Measurements from ENCODE around the gene TNFSF8.

Gene TNFSF8

DNA sequence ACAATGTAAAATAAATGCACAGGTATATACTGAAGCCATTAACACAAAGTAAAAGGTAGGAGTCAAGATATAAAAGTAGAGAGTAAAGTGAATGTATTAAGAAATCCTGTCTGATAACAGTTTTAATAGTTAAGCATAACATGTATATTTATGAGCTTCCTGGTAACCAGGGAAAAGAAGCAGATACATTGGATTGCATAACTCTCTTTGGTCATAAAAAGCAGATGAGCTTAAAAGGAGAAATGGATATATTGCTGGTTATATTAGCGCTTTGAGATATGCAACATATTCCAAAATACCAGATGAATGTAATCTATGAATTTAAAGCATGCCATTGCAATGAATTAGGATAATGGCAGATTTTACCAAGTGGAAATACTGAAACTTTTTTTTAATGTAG lies 6.2 kb upstream of the TNFSF8 start:
- Histone ChIP-seq H3K9me3 (ENCODE audit: insufficient read depth, low read length) (no peaks in the 10 kb centered on the region), H3K27me3 (ENCODE audit: low read depth, low read length) (peaks cover 48% of the 10 kb centered on the region), H3K27ac (ENCODE audit: low read length) (no peak overlapping the region), H3K36me3 (replicated peaks; ENCODE audit: low read depth, low read length) (no peaks in the 10 kb centered on the region), H3K4me3 (ENCODE audit: low read length) (no peak overlapping the region), H3K4me2 (ENCODE audit: low read length) (no peak overlapping the region), H3K79me2 (ENCODE audit: low read length) (no peaks in the 10 kb centered on the region), H3K4me1 (ENCODE audit: low read length) (peaks cover 5% of the 10 kb centered on the region; the same call in 1 of the 2 replicates), H2AFZ (ENCODE audit: low read depth, low read length) (no peak overlapping the region), H4K20me1 (ENCODE audit: insufficient read depth, low read length) (no peaks in the 10 kb centered on the region), H3K9ac (ENCODE audit: low read length) (no peak overlapping the region)
- TF ChIP-seq, protein P1, sequence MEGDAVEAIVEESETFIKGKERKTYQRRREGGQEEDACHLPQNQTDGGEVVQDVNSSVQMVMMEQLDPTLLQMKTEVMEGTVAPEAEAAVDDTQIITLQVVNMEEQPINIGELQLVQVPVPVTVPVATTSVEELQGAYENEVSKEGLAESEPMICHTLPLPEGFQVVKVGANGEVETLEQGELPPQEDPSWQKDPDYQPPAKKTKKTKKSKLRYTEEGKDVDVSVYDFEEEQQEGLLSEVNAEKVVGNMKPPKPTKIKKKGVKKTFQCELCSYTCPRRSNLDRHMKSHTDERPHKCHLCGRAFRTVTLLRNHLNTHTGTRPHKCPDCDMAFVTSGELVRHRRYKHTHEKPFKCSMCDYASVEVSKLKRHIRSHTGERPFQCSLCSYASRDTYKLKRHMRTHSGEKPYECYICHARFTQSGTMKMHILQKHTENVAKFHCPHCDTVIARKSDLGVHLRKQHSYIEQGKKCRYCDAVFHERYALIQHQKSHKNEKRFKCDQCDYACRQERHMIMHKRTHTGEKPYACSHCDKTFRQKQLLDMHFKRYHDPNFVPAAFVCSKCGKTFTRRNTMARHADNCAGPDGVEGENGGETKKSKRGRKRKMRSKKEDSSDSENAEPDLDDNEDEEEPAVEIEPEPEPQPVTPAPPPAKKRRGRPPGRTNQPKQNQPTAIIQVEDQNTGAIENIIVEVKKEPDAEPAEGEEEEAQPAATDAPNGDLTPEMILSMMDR (IDR thresholded peaks at IDR 0.05; ENCODE audit: low read depth, low read length), result no peak
- TF ChIP-seq EZH2phosphoT487 (IDR thresholded peaks at IDR 0.05; ENCODE audit: low read depth), result no peak

DNA sequence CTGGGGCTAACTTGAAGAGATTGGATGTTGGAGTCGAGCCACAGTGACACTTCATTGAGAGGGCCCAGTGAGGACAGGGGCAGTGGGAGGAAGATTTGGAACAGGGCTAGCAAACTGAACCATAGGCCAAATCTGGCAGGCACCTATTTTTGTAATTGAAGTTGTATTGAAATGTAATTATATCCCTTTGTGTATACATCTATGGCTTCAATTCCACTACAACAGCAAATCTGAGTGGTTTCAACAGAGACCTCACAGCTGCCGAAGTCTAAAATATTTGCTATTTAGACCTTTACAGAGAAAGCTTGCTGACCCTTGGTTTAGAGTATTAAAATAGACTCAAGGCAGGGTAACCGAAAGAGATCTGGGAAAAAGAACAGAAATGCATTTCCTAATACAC lies 4.7 kb upstream of the TNFSF8 start:
- H3K4me3 ChIP-seq (ENCODE audit: low read length), result no peak overlapping the region
- H3K9me3 ChIP-seq (ENCODE audit: insufficient read depth, low read length), result no peaks in the 10 kb centered on the region
- no peak overlapping the region for H3K27ac ChIP-seq (ENCODE audit: low read length)
- H3K36me3 ChIP-seq (replicated peaks; ENCODE audit: low read depth, low read length), result no peaks in the 10 kb centered on the region
- peaks cover 5% of the 10 kb centered on the region; the same call in 1 of the 2 replicates for H3K4me1 ChIP-seq (ENCODE audit: low read length)
- H3K27me3 ChIP-seq (ENCODE audit: low read depth, low read length), result peaks cover 58% of the 10 kb centered on the region
- no peak overlapping the region for H2AFZ ChIP-seq (ENCODE audit: low read depth, low read length)
- H3K79me2 ChIP-seq (ENCODE audit: low read length), result no peaks in the 10 kb centered on the region
- TF ChIP-seq EZH2phosphoT487 (IDR thresholded peaks at IDR 0.05; ENCODE audit: low read depth), result no peak
- TF ChIP-seq, protein P1 (IDR thresholded peaks at IDR 0.05; ENCODE audit: low read depth, low read length), result no peak
- no peak overlapping the region for H3K9ac ChIP-seq (ENCODE audit: low read length)
- H4K20me1 ChIP-seq (ENCODE audit: insufficient read depth, low read length), result no peaks in the 10 kb centered on the region
- no peak overlapping the region for H3K4me2 ChIP-seq (ENCODE audit: low read length)

DNA sequence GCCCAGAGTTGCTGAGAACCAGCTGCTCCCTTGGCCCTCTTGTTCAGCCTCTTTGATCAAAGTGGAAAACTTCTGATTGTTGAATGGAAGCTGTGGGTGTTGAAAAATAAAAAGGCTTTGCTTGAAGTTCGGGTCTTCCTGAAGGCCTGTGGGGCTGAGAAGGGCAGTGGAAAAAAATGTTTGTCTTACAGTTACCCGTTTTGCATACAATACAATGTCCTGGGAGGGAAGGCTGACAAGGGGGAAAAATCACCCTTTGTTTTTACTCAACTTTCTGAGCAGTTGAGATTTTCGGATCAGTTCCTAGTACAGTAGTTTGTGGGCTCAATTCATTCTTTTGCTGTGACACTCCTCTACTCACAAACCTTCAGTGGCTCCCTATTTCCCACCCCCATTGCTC lies 2.1 kb upstream of the TNFSF8 start:
- no peak overlapping the region for H3K4me2 ChIP-seq (ENCODE audit: low read length)
- H3K9me3 ChIP-seq (ENCODE audit: insufficient read depth, low read length), result no peaks in the 10 kb centered on the region

DNA sequence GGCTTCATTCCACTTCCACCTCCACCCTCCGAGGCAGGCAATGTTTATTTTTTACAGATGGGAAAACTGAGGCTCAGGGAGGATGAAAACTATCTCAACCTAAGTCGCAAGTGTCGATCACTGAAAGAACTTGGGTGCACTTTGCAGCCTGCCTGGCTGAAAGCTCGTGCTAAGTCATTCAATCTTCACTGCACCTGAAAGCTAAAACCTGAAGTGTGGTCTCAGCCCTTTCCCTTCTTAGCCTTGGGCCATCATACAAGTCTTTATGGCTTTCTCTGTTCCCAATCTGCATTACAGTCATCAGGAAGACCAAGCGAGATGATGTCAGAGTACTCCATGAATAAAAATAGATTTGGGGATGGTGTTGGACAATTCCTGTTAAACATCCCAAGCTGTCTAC lies 1.0 kb upstream of the TNFSF8 start:
- TF ChIP-seq, protein P1 (IDR thresholded peaks at IDR 0.05; ENCODE audit: low read depth, low read length), result no peak
- no peak for TF ChIP-seq EZH2phosphoT487 (IDR thresholded peaks at IDR 0.05; ENCODE audit: low read depth)
- no peak overlapping the region for H3K9ac ChIP-seq (ENCODE audit: low read length)
- H3K4me2 ChIP-seq (ENCODE audit: low read length), result no peak overlapping the region
- H3K36me3 ChIP-seq (replicated peaks; ENCODE audit: low read depth, low read length), result no peaks in the 10 kb centered on the region
- no peak overlapping the region for H3K4me3 ChIP-seq (ENCODE audit: low read length)
- no peaks in the 10 kb centered on the region for H3K9me3 ChIP-seq (ENCODE audit: insufficient read depth, low read length)
- H2AFZ ChIP-seq (ENCODE audit: low read depth, low read length), result no peak overlapping the region
- peaks cover 75% of the 10 kb centered on the region for H3K27me3 ChIP-seq (ENCODE audit: low read depth, low read length)
- peaks cover 10% of the 10 kb centered on the region for H3K4me1 ChIP-seq (ENCODE audit: low read length)
- H4K20me1 ChIP-seq (ENCODE audit: insufficient read depth, low read length), result no peaks in the 10 kb centered on the region
- H3K27ac ChIP-seq (ENCODE audit: low read length), result no peak overlapping the region
- no peaks in the 10 kb centered on the region for H3K79me2 ChIP-seq (ENCODE audit: low read length)

More for the DNA sequence above, 2.1 kb upstream of the TNFSF8 start:
- TF ChIP-seq, protein P1 (IDR thresholded peaks at IDR 0.05; ENCODE audit: low read depth, low read length), result no peak
- no peak for TF ChIP-seq EZH2phosphoT487 (IDR thresholded peaks at IDR 0.05; ENCODE audit: low read depth)
- Histone ChIP-seq H2AFZ (ENCODE audit: low read depth, low read length) (no peak overlapping the region), H3K9ac (ENCODE audit: low read length) (no peak overlapping the region), H3K36me3 (replicated peaks; ENCODE audit: low read depth, low read length) (no peaks in the 10 kb centered on the region), H3K4me1 (ENCODE audit: low read length) (peaks cover 10% of the 10 kb centered on the region), H4K20me1 (ENCODE audit: insufficient read depth, low read length) (no peaks in the 10 kb centered on the region), H3K27ac (ENCODE audit: low read length) (no peak overlapping the region), H3K4me3 (ENCODE audit: low read length) (no peak overlapping the region), H3K79me2 (ENCODE audit: low read length) (no peaks in the 10 kb centered on the region), H3K27me3 (ENCODE audit: low read depth, low read length) (peaks cover 68% of the 10 kb centered on the region)
